ENCODE data around the gene CAMK1.

DNA sequence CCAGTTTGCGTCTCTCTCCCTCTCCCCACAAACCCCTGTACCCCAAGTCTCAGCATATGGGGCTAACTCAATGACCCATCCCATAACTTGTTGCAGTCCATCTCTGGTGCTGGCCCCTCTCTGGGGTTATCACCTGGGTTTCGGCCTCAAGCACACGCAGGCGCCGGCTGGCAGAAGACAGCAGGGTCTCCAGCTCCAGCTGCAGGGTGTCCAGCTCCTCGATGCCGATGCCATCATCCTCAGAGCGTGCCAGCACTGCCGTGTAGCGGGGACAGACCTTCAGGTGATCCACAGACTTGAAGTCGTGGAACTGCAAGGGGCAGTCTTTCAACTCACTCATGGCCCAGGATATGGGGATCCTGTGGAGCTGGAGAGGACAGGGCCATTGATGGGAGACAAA, 21.4 kb upstream of the CAMK1 start:
- TF ChIP-seq, protein P1, sequence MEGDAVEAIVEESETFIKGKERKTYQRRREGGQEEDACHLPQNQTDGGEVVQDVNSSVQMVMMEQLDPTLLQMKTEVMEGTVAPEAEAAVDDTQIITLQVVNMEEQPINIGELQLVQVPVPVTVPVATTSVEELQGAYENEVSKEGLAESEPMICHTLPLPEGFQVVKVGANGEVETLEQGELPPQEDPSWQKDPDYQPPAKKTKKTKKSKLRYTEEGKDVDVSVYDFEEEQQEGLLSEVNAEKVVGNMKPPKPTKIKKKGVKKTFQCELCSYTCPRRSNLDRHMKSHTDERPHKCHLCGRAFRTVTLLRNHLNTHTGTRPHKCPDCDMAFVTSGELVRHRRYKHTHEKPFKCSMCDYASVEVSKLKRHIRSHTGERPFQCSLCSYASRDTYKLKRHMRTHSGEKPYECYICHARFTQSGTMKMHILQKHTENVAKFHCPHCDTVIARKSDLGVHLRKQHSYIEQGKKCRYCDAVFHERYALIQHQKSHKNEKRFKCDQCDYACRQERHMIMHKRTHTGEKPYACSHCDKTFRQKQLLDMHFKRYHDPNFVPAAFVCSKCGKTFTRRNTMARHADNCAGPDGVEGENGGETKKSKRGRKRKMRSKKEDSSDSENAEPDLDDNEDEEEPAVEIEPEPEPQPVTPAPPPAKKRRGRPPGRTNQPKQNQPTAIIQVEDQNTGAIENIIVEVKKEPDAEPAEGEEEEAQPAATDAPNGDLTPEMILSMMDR (IDR thresholded peaks at IDR 0.05) = no peak
- TF ChIP-seq EP300 (IDR thresholded peaks at IDR 0.05) = no peak
- TF ChIP-seq POLR2AphosphoS5 (IDR thresholded peaks at IDR 0.05) = no peak
